Myocyte (in vitro differentiated cells): Measurements from ENCODE around the gene SPDYE17. TPM values are rescaled to one million over a fixed set of nuclear protein-coding genes. Genes with fewer than 3 reads are reported as not detected.
"Not testable (repeated sequence)": the region's sequence is repeated elsewhere in the genome, so short reads cannot be mapped to it uniquely, and the experiment has no call there.

ENCODE experiments used
- DNase-seq: peaks from one replicate; pipeline ENCODE4 v3.0.0-alpha.2; 2012; ENCODE audit warnings: low read depth
- total RNA-seq: library from RNA; depleted of rRNA; stranded (reverse); fragments of >200 nt; gene quantifications from 2 replicates; pipeline ENCODE4 v1.2.3, GENCODE V29; 2014

The SPDYE17 gene
- total RNA-seq, 1 donor from 2014 or later: not detected

GRCh38 chr7:76972391-76972790, 59.8 kb downstream of the SPDYE17 start:
- DNase-seq: not testable (repeated sequence)

Other genes starting within 250 kb of the SPDYE17 start
- not detected in 2 replicates for gene SPDYE18, start 30.2 kb upstream of the SPDYE17 start, total RNA-seq
- 2.3 and 3.4 TPM in 2 replicates for gene CCDC146, start 90.3 kb upstream of the SPDYE17 start, total RNA-seq
- 7.5 and 9.1 TPM in 2 replicates for gene FGL2, start 167.5 kb upstream of the SPDYE17 start, total RNA-seq